ENCODE data around the gene COL16A1.

- TF ChIP-seq GATA2 (IDR thresholded peaks at IDR 0.05; ENCODE audit: low read depth, low read length) (no peak), GATA3 (IDR thresholded peaks at IDR 0.05; ENCODE audit: low read depth, low read length) (no peak)
These were observed 29.2 kb downstream of the COL16A1 start for GRCh38 chr1:31674626-31675025.

All from SH-SY5Y (cell line).